Measurements from ENCODE around the gene CCDC9. TPM values are rescaled to one million over a fixed set of nuclear protein-coding genes. Genes with fewer than 3 reads are reported as not detected.
A peak's percentile ranks its signal among the peaks of the same experiment; 100 is the strongest.

The CCDC9 gene
- total RNA-seq, 2 experiments from 2014 or later = 24.4 to 27.0 TPM

DNA sequence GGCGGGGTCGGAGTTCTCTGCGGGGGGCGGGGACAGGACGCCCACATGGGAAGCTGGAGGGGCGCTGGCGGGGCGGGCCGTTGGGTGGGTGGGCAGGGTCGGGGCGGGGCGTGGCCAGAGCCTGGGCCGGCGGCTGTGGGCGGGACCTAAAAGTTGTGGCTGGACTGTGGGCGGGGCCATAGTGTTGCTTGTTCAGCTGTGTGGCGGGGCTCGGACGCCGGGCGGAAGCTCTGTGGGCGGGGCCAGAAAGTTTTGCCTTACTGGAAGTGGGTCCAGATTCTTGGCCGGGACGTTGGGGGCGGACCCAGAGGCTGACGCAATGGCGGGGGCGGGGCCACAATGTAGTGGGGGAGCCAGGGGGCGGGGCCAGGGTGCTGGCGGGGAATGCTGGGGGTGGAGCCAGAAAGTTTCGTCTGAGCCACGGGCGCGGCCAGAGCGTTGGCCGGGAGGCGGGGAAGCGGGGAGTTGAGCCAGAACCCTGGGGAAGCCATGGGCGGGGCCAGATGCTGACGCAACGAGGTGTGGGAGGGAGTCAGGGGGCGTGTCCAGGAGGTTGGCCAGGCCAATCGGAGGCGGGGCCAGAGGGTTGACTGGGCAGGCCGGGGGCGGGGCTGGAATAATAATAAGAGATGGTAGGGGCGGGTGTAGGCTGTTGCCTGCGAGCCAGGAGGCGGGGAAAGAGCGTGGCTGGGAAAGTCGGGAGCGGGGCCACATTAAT is 527 bp downstream of the CCDC9 start:
- intact Hi-C loops (cut with micrococcal nuclease) = loop anchor here (2.0 kb wide), 1 partner anchor 16 kb away; no protein-coding TSS in a partner anchor
- Mint-ChIP-seq H3K9me3 (no peaks in the 10 kb centered on the region), H3K27me3 (no peaks in the 10 kb centered on the region), H3K4me1 (ENCODE audit: low read depth) (peaks cover 36% of the 10 kb centered on the region), H3K36me3 (ENCODE audit: low read depth) (peaks cover 26% of the 10 kb centered on the region), H3K27ac (peak overlapping the region; percentile 98), H3K4me3 (peak overlapping the region; percentile 84)
- DNase-seq = peak; percentile 100
- ChIA-PET POLR2A (interaction anchor here (0.8 to 3.6 kb wide), 15 partner anchors 11 to 146 kb away, joined by 3 to 45 read pairs (median 4); partner anchors contain the start of genes INAFM1 and ZC3H4), CTCF (interaction anchor here (0.8 to 5.9 kb wide), 7 partner anchors 10 to 144 kb away, joined by 3 to 54 read pairs (median 5); partner anchors contain the start of gene ZC3H4)
- ATAC-seq = peak; percentile 83
- no peak for TF ChIP-seq CTCF (IDR thresholded peaks at IDR 0.05)

- POLR2A ChIA-PET = interaction anchor here (0.6 to 3.6 kb wide), 8 partner anchors 12 to 647 kb away, joined by 3 to 45 read pairs (median 6); partner anchors contain the start of gene INAFM1
- peak; percentile 33 for DNase-seq
- Mint-ChIP-seq H3K9me3 (no peaks in the 10 kb centered on the region), H3K4me3 (peak overlapping the region; percentile 84), H3K36me3 (ENCODE audit: low read depth) (peaks cover 31% of the 10 kb centered on the region), H3K27me3 (no peaks in the 10 kb centered on the region), H3K4me1 (ENCODE audit: low read depth) (peaks cover 36% of the 10 kb centered on the region), H3K27ac (peak overlapping the region; percentile 98)
- no peak for ATAC-seq
- CTCF ChIA-PET = interaction anchor here (2.9 to 5.9 kb wide), 2 partner anchors 10 to 13 kb away, joined by 22 to 54 read pairs; no protein-coding TSS in a partner anchor
- intact Hi-C loops (cut with micrococcal nuclease) = loop anchor here (2.0 kb wide), 1 partner anchor 15 kb away; no protein-coding TSS in a partner anchor
- no peak for TF ChIP-seq CTCF (IDR thresholded peaks at IDR 0.05)
Observed at GRCh38 chr19:47257411-47258169, 1.3 kb downstream of the CCDC9 start.

GRCh38 chr19:47258434-47258833 is 2.1 kb downstream of the CCDC9 start:
- POLR2A ChIA-PET = interaction anchor here (1.0 to 1.1 kb wide), 2 partner anchors 14 to 147 kb away, joined by 3 to 4 read pairs; no protein-coding TSS in a partner anchor
- no peak for TF ChIP-seq CTCF (IDR thresholded peaks at IDR 0.05)
- Mint-ChIP-seq H3K9me3 (no peaks in the 10 kb centered on the region), H3K4me3 (peak overlapping the region; percentile 84), H3K36me3 (ENCODE audit: low read depth) (peaks cover 32% of the 10 kb centered on the region), H3K27me3 (no peaks in the 10 kb centered on the region), H3K4me1 (ENCODE audit: low read depth) (peaks cover 36% of the 10 kb centered on the region), H3K27ac (peak overlapping the region; percentile 98)
- ATAC-seq (no peak), DNase-seq (no peak)
- CTCF ChIA-PET = no interaction called here
- intact Hi-C loops (cut with micrococcal nuclease) = no loop called here

DNA sequence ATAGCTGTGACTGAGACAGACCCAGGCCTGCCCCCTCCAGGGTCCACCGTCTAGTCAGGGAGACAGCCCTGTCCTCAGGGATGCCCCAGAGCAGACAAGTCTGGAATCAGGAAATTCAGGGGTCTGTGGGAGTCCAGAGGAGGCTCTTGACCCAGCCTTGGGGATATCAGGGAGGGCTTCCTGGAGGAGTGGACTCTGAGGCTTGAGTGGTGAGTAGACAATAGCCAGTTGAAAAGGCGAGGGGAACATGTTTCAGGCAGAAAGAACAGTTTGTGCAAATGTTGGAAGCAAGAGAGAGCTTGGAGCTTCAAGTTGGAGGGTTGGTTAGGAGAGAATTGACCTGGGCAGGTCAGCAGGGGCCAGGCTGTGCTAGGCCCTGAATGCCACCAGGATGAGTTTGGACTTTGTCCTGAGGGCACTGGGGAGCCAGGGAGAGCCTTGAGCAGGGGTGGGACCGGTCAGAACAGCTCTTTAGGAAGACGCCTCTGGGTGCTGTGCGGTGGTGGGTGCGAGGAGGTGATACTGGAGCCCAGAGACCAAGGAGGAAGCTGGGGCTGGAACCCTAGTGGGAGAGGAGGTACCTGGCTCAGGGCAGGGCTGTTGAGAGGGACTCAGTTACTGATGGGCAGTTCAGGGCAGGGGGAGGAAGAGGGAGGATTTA is 2.7 kb downstream of the CCDC9 start:
- peaks cover 36% of the 10 kb centered on the region for H3K4me1 Mint-ChIP-seq (ENCODE audit: low read depth)
- intact Hi-C loops (cut with micrococcal nuclease) = no loop called here
- peaks cover 32% of the 10 kb centered on the region for H3K36me3 Mint-ChIP-seq (ENCODE audit: low read depth)
- ChIA-PET POLR2A (interaction anchor here (0.8 to 1.8 kb wide), 6 partner anchors 10 to 148 kb away, joined by 3 to 5 read pairs (median 3); no protein-coding TSS in a partner anchor), CTCF (interaction anchor here (1.0 kb wide), 1 partner anchor 15 kb away, joined by 3 read pairs; no protein-coding TSS in a partner anchor)
- H3K4me3 Mint-ChIP-seq = peak overlapping the region; percentile 84
- TF ChIP-seq CTCF (IDR thresholded peaks at IDR 0.05) = no peak
- no peaks in the 10 kb centered on the region for H3K27me3 Mint-ChIP-seq
- H3K9me3 Mint-ChIP-seq = no peaks in the 10 kb centered on the region
- no peak for DNase-seq
- no peak for ATAC-seq
- H3K27ac Mint-ChIP-seq = peak overlapping the region; percentile 48
